Activated CD4-positive, alpha-beta T cell treated with anti-CD3 and anti-CD28 coated beads for 1 hour (primary cell): ENCODE data around the gene DBNL.

Source experiments
- DNase-seq: peaks from one replicate; pipeline ENCODE4 v3.0.0-alpha.2; 2020

The DBNL gene

GRCh38 chr7:44045226-44046014, 918 bp downstream of the DBNL start:
- no peak for DNase-seq

GRCh38 chr7:44046321-44047061, 2.0 kb downstream of the DBNL start:
- DNase-seq, result no peak

- DNase-seq, result no peak
These were observed 3.7 kb downstream of the DBNL start for GRCh38 chr7:44048031-44048795.

GRCh38 chr7:44050121-44050914, 5.8 kb downstream of the DBNL start:
- DNase-seq, result no peak

GRCh38 chr7:44050915-44051560, 6.5 kb downstream of the DBNL start:
- DNase-seq, result no peak

- no peak for DNase-seq
These were observed 7.2 kb downstream of the DBNL start for GRCh38 chr7:44051611-44052220.

GRCh38 chr7:44052771-44053365, 8.4 kb downstream of the DBNL start:
- DNase-seq, result no peak

GRCh38 chr7:44056681-44057080, 12.2 kb downstream of the DBNL start:
- no peak for DNase-seq

- no peak for DNase-seq
These were observed 12.8 kb downstream of the DBNL start for GRCh38 chr7:44057181-44057848.

- DNase-seq, result no peak
These were observed 13.6 kb downstream of the DBNL start for GRCh38 chr7:44057849-44058758.

- DNase-seq, result no peak
These were observed 14.3 kb downstream of the DBNL start for GRCh38 chr7:44058759-44059218.

- no peak for DNase-seq
These were observed 15.0 kb downstream of the DBNL start for GRCh38 chr7:44059219-44060090.

GRCh38 chr7:44060091-44060947, 15.8 kb downstream of the DBNL start:
- DNase-seq, result no peak

GRCh38 chr7:44060948-44061644, 16.6 kb downstream of the DBNL start:
- DNase-seq, result no peak

- no peak for DNase-seq
These were observed 17.2 kb downstream of the DBNL start for GRCh38 chr7:44061645-44062179.

GRCh38 chr7:44062180-44062902, 17.8 kb downstream of the DBNL start:
- no peak for DNase-seq
